22Rv1 (cell line): ENCODE measurements around the gene TLL2.
A peak's percentile ranks its signal among the peaks of the same experiment; 100 is the strongest.

ENCODE experiments used
- CTCF ChIP-seq: fragments of 450-650 bp; IDR thresholded peaks from 2 replicates; pipeline ENCODE4 v1.5.1; 2017; ENCODE audit warnings: mild to moderate bottlenecking
- ZFX ChIP-seq: fragments of 450-650 bp; IDR thresholded peaks from 2 replicates; pipeline ENCODE4 v1.6.1; 2017; ENCODE audit warnings: antibody characterized with exemption, borderline replicate concordance

DNA sequence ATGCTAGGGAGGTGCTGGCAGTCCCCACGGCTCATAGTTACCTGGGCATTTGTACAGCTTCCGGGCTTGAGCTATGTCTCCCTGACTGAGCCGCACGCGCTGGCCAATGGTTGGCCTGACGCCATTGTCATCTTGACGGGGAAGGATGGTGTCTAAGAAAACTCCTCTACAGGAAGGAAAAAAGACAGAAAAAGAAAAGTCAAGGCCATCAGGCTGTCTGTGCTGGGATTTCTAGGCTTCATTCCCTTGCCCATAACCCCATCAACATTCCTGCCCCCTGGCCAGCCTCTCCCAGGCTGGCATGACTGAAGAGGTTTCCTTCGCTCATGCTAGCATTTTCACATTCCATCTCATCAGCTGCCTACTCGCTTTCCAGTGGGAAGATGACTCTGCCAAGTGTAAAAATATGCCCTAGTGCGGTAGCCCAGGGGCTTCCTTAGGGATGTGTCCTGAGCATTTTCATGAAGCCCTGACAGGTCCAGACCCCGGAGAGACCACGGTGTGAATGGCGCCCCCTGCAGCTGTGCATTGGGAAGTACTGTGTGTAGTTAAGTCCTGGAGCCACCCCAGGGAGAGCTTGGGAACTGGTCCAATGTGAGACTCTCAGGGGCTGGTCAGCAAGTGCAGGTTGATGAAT lies 100.5 kb downstream of the TLL2 start:
- peak; percentile 33 for TF ChIP-seq CTCF
- no peak for TF ChIP-seq ZFX
